T-helper 1 cell (primary cell): ENCODE results near the gene HUNK.
"Not testable (repeated sequence)": the region's sequence is repeated elsewhere in the genome, so short reads cannot be mapped to it uniquely, and the experiment has no call there.

Experiments used
- DNase-seq, 5 donors: peaks; one replicate each; pipeline ENCODE4 v3.0.0-alpha.2; 2012 to 2020

Gene HUNK

GRCh38 chr21:31922881-31923280 is 50.1 kb downstream of the HUNK start:
- DNase-seq: no peak

- no peak for DNase-seq
Observed at GRCh38 chr21:31923756-31924155, 50.9 kb downstream of the HUNK start.

- DNase-seq: no peak
Observed at GRCh38 chr21:31924548-31924947, 51.7 kb downstream of the HUNK start.

- DNase-seq: no peak
Observed at GRCh38 chr21:31926498-31926897, 53.7 kb downstream of the HUNK start.

GRCh38 chr21:31927689-31928353 is 55.0 kb downstream of the HUNK start:
- no peak for DNase-seq

GRCh38 chr21:31928656-31929055 is 55.8 kb downstream of the HUNK start:
- no peak for DNase-seq

GRCh38 chr21:31929548-31929947 is 56.7 kb downstream of the HUNK start:
- DNase-seq: no peak

GRCh38 chr21:31930001-31930400 is 57.2 kb downstream of the HUNK start:
- no peak for DNase-seq

GRCh38 chr21:31931644-31932469 is 59.0 kb downstream of the HUNK start:
- no peak for DNase-seq

GRCh38 chr21:31932470-31932764 is 59.6 kb downstream of the HUNK start:
- no peak for DNase-seq

- no peak for DNase-seq
Observed at GRCh38 chr21:31937303-31937702, 64.5 kb downstream of the HUNK start.

GRCh38 chr21:31938330-31939301 is 65.8 kb downstream of the HUNK start:
- DNase-seq: no peak

GRCh38 chr21:31941694-31942093 is 68.9 kb downstream of the HUNK start:
- DNase-seq: no peak

- no peak for DNase-seq
Observed at GRCh38 chr21:31943561-31943960, 70.7 kb downstream of the HUNK start.

- no peak for DNase-seq
Observed at GRCh38 chr21:31945141-31945540, 72.3 kb downstream of the HUNK start.

GRCh38 chr21:31945546-31945945 is 72.7 kb downstream of the HUNK start:
- DNase-seq: no peak

- no peak for DNase-seq
Observed at GRCh38 chr21:31946231-31946630, 73.4 kb downstream of the HUNK start.

- DNase-seq: not testable (repeated sequence)
Observed at GRCh38 chr21:31946876-31947550, 74.2 kb downstream of the HUNK start.

- no peak for DNase-seq
Observed at GRCh38 chr21:31948676-31949075, 75.9 kb downstream of the HUNK start.

GRCh38 chr21:31952828-31953227 is 80.0 kb downstream of the HUNK start:
- DNase-seq: no peak

GRCh38 chr21:31957631-31958030 is 84.8 kb downstream of the HUNK start:
- no peak for DNase-seq

GRCh38 chr21:31959881-31960280 is 87.1 kb downstream of the HUNK start:
- DNase-seq: no peak

- DNase-seq: no peak
Observed at GRCh38 chr21:31961027-31961426, 88.2 kb downstream of the HUNK start.
